HG02973 (cell line): ENCODE results near the gene CD177.
"Not testable (repeated sequence)": the region's sequence is repeated elsewhere in the genome, so short reads cannot be mapped to it uniquely, and the experiment has no call there.

Experiments
- ATAC-seq: cut with Tn5 transposase; IDR thresholded peaks from one replicate; pipeline ENCODE4 v1.9.1; 2021; ENCODE audit warnings: moderate library complexity; ENCODE audit not compliant: unreplicated experiment

Gene CD177

GRCh38 chr19:43353606-43354304 lies at the start of gene CD177:
TSS of gene CD177 (plus strand) at chr19:43353686. CDS start at chr19:43353715, 29 bp downstream.
- no peak for ATAC-seq

- no peak for ATAC-seq
Observed at GRCh38 chr19:43305642-43306041, 47.8 kb upstream of the CD177 start.

GRCh38 chr19:43306097-43306496 lies 47.4 kb upstream of the CD177 start:
- ATAC-seq: no peak

- no peak for ATAC-seq
Observed at GRCh38 chr19:43308244-43308815, 45.2 kb upstream of the CD177 start.

GRCh38 chr19:43309466-43309865 lies 44.0 kb upstream of the CD177 start:
- ATAC-seq: no peak

- ATAC-seq: no peak
Observed at GRCh38 chr19:43310221-43310620, 43.3 kb upstream of the CD177 start.

GRCh38 chr19:43311256-43311655 lies 42.2 kb upstream of the CD177 start:
- no peak for ATAC-seq

- no peak for ATAC-seq
Observed at GRCh38 chr19:43311706-43312105, 41.8 kb upstream of the CD177 start.

GRCh38 chr19:43313711-43314495 lies 39.6 kb upstream of the CD177 start:
- no peak for ATAC-seq

- no peak for ATAC-seq
Observed at GRCh38 chr19:43315851-43316250, 37.6 kb upstream of the CD177 start.

GRCh38 chr19:43316591-43317319 lies 36.7 kb upstream of the CD177 start:
- ATAC-seq: no peak

GRCh38 chr19:43318203-43318602 lies 35.3 kb upstream of the CD177 start:
- no peak for ATAC-seq

GRCh38 chr19:43318796-43319314 lies 34.6 kb upstream of the CD177 start:
- ATAC-seq: no peak

GRCh38 chr19:43320546-43320945 lies 32.9 kb upstream of the CD177 start:
- no peak for ATAC-seq

- not testable (repeated sequence) for ATAC-seq
Observed at GRCh38 chr19:43326761-43327160, 26.7 kb upstream of the CD177 start.

- not testable (repeated sequence) for ATAC-seq
Observed at GRCh38 chr19:43328561-43328960, 24.9 kb upstream of the CD177 start.

GRCh38 chr19:43329049-43329448 lies 24.4 kb upstream of the CD177 start:
- not testable (repeated sequence) for ATAC-seq

GRCh38 chr19:43329989-43330388 lies 23.5 kb upstream of the CD177 start:
- no peak for ATAC-seq

GRCh38 chr19:43330726-43331434 lies 22.6 kb upstream of the CD177 start:
- ATAC-seq: no peak

GRCh38 chr19:43331435-43332010 lies 22.0 kb upstream of the CD177 start:
- no peak for ATAC-seq
